Esophagus squamous epithelium (tissue), 5 donors: ENCODE data around the gene CD48. TPM values are rescaled to one million over a fixed set of nuclear protein-coding genes. Genes with fewer than 3 reads are reported as not detected.
A peak's percentile ranks its signal among the peaks of the same experiment; 100 is the strongest.

Experiments used
- DNase-seq: peaks from one replicate; lab custom pipeline; 2025; lab: John Stamatoyannopoulos, UW
- H3K27ac ChIP-seq, 4 donors: fragments of 200-600 bp; sonication (generic); one replicate each; pipeline ENCODE4 v1.5.1; 2016 to 2019; ENCODE audit warnings: mild to moderate bottlenecking in 1 of 4
- H3K27me3 ChIP-seq, 4 donors: fragments of 200-600 bp; sonication (generic); 1 replicate in 3 of 4; 2 replicates in 1 of 4; pipeline versions ENCODE4 v1.5.1 to v1.6.0; 2017 to 2021; ENCODE audit warnings: antibody characterized with exemption in 1 of 4
- H3K36me3 ChIP-seq, 3 donors: fragments of 200-600 bp; sonication (generic); one replicate each; pipeline ENCODE4 v1.5.1; 2016 to 2019
- H3K4me1 ChIP-seq, 3 donors: fragments of 200-600 bp; sonication (generic); one replicate each; pipeline ENCODE4 v1.5.1; 2017 to 2019
- H3K4me3 ChIP-seq, 4 donors: fragments of 200-600 bp; sonication (generic); 1 replicate in 3 of 4; 2 replicates in 1 of 4; pipeline ENCODE4 v1.5.1; 2016 to 2019; ENCODE audit warnings: mild to moderate bottlenecking in 2 of 4, moderate library complexity in 1 of 4
- H3K9me3 ChIP-seq, 3 donors: fragments of 200-600 bp; sonication (generic); one replicate each; pipeline ENCODE4 v1.5.1; 2016 to 2019
- POLR2A ChIP-seq, 4 donors: fragments of 450-650 bp; IDR thresholded peaks; one replicate each; pipeline ENCODE4 v1.6.1; 2017; ENCODE audit warnings: antibody characterized with exemption in 4 of 4, mild to moderate bottlenecking in 4 of 4, moderate library complexity in 3 of 4
- WGBS, 2 donors: methylation state at CpG; one replicate each; pipeline ENCODE4 v1.1.5; 2018; 5-methylcytosine and 5-hydroxymethylcytosine counted together
- intact Hi-C: fragments of 100-400 bp; cut with DNase I; formaldehyde crosslinking; loops from one replicate; pipeline ENCODE4 v1.15.0; 2022
- total RNA-seq, 4 donors: library from RNA; depleted of rRNA; stranded (reverse); fragments of >200 nt; gene quantifications; one replicate each; pipeline ENCODE4 v1.1.0, GENCODE V29; 2016
- TF ChIP-seq, protein P1 (sequence below), 6 experiments: fragments of 450-650 bp in 4 of 6; fragments of 200-600 bp in 2 of 6; sonication (generic) in 2 of 6; IDR thresholded peaks; one replicate each; pipeline ENCODE4 v1.5.1; 2016 to 2019; ENCODE audit warnings: antibody characterized with exemption in 6 of 6, mild to moderate bottlenecking in 4 of 6, moderate library complexity in 4 of 6
- donor health status: DM: yes; HTN: yes; CAD: no.

Gene CD48
- total RNA-seq, 4 donors from 2014 or later, result 1.1 to 13.7 (median 5.3) TPM

DNA sequence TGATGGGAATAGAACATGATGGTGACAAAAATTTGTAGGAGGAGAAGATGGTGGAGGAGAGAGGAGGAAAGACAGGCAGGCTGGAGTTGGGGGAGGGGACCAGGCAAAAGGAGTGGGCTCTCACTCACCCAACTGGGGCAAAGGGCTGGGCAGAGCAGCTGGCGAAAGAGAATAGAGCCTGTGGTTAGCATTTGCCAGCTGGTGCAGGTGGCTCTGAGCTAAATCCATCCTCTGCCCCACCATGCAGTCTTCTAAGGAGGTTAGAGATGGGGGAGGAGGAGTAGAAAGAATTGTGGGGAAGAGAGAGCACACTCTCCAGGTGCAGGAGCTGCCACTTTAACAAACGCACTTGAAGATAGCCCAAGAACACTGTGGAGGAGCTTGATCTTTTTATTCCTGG lies 37.2 kb downstream of the CD48 start:
- Histone ChIP-seq H3K4me3 (no peak overlapping the region), H3K4me1 (peaks cover 4 to 30% (median 10%) of the 10 kb centered on the region in 3 donors), H3K27ac (no peak overlapping the region), H3K36me3 (no peaks in the 10 kb centered on the region), H3K27me3 (peaks cover 0 to 7% (median 0%) of the 10 kb centered on the region in 4 donors), H3K9me3 (peaks cover 0 to 4% (median 0%) of the 10 kb centered on the region in 3 donors)
- intact Hi-C loops, result loop anchor here (10.0 kb wide), 2 partner anchors 160 to 280 kb away; partner anchors contain the start of gene ITLN2
- WGBS, 2 donors, result 68 to 69% methylated on average over 2 of the region's 2 CpGs
- TF ChIP-seq, protein P1, sequence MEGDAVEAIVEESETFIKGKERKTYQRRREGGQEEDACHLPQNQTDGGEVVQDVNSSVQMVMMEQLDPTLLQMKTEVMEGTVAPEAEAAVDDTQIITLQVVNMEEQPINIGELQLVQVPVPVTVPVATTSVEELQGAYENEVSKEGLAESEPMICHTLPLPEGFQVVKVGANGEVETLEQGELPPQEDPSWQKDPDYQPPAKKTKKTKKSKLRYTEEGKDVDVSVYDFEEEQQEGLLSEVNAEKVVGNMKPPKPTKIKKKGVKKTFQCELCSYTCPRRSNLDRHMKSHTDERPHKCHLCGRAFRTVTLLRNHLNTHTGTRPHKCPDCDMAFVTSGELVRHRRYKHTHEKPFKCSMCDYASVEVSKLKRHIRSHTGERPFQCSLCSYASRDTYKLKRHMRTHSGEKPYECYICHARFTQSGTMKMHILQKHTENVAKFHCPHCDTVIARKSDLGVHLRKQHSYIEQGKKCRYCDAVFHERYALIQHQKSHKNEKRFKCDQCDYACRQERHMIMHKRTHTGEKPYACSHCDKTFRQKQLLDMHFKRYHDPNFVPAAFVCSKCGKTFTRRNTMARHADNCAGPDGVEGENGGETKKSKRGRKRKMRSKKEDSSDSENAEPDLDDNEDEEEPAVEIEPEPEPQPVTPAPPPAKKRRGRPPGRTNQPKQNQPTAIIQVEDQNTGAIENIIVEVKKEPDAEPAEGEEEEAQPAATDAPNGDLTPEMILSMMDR (IDR thresholded peaks at IDR 0.05), result no peak
- TF ChIP-seq POLR2A (IDR thresholded peaks at IDR 0.05), result no peak
- DNase-seq, result no peak

DNA sequence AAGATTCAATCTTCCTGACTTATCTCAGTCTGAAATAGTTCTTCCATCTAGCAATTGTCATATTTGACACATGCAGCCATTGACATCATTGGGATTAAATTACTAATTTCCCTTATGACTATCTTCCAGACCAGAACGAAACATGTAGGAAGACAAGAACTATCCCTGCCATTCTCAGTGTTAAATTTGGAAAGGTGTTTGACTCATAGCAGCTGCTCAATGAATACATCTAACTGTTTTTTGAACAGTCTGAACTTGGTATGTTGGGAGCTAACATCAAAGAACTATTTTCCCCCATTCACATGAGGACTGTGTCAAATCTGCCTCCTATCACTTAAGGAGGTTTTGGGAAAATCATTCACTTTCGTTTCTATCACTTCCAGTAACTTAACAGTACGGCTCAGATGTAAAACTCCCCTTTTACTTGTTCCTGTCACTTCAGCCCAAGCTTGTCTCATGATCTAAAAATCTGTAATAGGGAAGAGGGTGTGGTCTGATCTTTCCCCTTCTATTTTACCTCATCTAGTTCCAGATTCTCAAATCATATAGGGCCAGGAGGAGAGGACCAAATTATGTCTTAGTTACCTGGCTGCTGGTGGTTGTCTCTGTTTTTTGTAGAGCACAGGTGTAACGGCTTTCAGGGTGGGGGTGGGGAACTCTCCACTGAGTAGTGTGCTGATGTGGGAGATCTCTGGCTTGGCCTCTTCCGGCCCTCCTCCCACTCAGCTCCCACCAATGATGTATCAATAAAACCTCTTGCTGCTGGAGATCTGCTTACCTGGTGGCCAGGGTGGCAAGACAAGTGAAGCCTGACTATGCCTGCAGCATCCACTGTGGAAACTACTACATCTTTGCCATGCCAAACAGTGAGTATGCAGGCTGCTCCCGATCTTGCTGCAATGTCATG lies 38.6 kb downstream of the CD48 start:
- intact Hi-C loops, result loop anchor here (10.0 kb wide), 2 partner anchors 162 to 282 kb away; partner anchors contain the start of gene ITLN2
- DNase-seq, result no peak
- no peaks in the 10 kb centered on the region for H3K36me3 ChIP-seq
- H3K27ac ChIP-seq, result peak overlapping the region in 1 of 4 donors; percentile 37
- peaks cover 0 to 4% (median 0%) of the 10 kb centered on the region in 4 donors for H3K27me3 ChIP-seq
- TF ChIP-seq POLR2A (IDR thresholded peaks at IDR 0.05), result no peak
- TF ChIP-seq, protein P1 (IDR thresholded peaks at IDR 0.05), result no peak
- H3K4me1 ChIP-seq, result peaks cover 4 to 30% (median 10%) of the 10 kb centered on the region in 3 donors
- H3K4me3 ChIP-seq, result no peak overlapping the region
- H3K9me3 ChIP-seq, result peaks cover 0 to 7% (median 0%) of the 10 kb centered on the region in 3 donors
- 42 to 51% methylated on average over 4 to 6 of the region's 6 CpGs for WGBS, 2 donors

DNA sequence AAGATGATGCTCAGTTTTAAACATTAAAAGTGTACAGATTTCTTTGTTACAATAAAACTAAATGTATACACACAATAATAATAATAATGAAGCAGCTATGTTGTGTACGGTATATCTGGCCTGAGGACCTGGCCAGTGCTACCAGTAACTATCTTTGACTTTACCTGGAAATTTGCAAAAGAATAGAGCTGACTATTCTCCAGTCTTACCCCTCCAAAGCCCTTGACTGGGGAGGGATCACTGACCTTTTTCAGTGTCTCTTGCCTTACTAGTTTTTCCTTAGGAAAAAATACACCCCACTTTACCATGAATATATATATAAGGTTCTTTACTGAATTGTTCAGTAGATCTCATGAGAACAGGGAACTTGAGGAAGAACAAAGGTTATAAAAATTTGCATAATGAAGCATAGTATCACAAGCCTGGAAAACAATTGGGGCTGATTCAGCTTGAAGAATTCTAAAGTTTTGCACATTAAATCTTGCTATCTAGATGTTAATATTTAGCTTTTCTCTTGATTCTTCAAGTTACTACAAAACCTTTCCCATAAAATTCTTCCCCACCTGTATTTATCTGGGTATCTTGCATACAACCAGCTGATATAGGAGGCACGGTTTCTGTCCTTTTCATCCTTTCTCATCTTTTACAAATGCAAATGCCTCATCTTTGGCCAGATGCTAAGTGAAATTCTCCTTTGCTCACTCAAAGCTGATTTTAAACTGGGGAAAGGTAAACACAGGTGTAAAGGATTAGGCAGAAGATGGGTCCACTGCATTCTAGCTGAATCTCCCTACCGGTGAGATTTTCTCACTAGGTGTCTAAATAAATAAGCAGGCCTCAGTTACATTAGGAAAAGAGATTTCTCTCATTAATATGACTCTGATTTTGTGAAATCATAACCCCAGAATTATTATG lies 39.8 kb downstream of the CD48 start:
- Histone ChIP-seq H3K4me1 (peaks cover 4 to 30% (median 10%) of the 10 kb centered on the region in 3 donors), H3K4me3 (no peak overlapping the region), H3K9me3 (peaks cover 0 to 7% (median 0%) of the 10 kb centered on the region in 3 donors), H3K27ac (no peak overlapping the region), H3K27me3 (no peaks in the 10 kb centered on the region), H3K36me3 (no peaks in the 10 kb centered on the region)
- intact Hi-C loops, result loop anchor here (10.0 kb wide), 2 partner anchors 163 to 283 kb away; partner anchors contain the start of gene ITLN2
- DNase-seq, result no peak
- 49 to 57% methylated on average over 3 of the region's 3 CpGs for WGBS, 2 donors
- no peak for TF ChIP-seq POLR2A (IDR thresholded peaks at IDR 0.05)
- TF ChIP-seq, protein P1 (IDR thresholded peaks at IDR 0.05), result no peak

DNA sequence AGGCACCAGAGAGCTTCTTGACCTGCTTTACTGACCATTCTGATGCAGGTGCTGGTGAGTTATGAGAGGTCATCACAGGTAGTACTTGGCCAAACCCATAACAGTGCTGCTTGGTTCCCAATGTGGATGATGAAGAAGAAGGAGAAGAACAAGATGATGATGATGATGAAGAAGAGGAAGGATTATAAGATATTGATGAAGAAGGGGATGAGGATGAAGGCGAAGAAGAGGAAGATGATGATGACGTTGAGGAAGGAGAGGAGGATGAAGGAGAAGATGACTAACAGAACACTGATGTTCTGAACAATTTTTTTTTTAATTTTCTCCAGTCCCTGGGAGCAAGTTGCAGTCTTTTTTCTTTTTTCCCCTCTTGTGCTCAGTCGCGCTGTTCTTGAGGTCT lies 40.9 kb downstream of the CD48 start:
- DNase-seq, result no peak
- Histone ChIP-seq H3K27ac (no peak overlapping the region), H3K9me3 (peaks cover 0 to 7% (median 0%) of the 10 kb centered on the region in 3 donors), H3K4me3 (no peak overlapping the region), H3K36me3 (no peaks in the 10 kb centered on the region), H3K27me3 (no peaks in the 10 kb centered on the region), H3K4me1 (peaks cover 4 to 35% (median 12%) of the 10 kb centered on the region in 3 donors)
- intact Hi-C loops, result loop anchor here (10.0 kb wide), 2 partner anchors 164 to 284 kb away; partner anchors contain the start of gene ITLN2
- TF ChIP-seq POLR2A (IDR thresholded peaks at IDR 0.05), result no peak
- TF ChIP-seq, protein P1 (IDR thresholded peaks at IDR 0.05), result no peak
- 75% methylated on average over 4 of the region's 4 CpGs for WGBS, 2 donors
